GM19395 (cell line): ENCODE results near the gene DNAJA4.

Source experiments
- ATAC-seq: cut with Tn5 transposase; IDR thresholded peaks from one replicate; pipeline ENCODE4 v1.9.1; 2021; ENCODE audit warnings: mild to moderate bottlenecking, moderate library complexity; ENCODE audit not compliant: unreplicated experiment

Gene DNAJA4

DNA sequence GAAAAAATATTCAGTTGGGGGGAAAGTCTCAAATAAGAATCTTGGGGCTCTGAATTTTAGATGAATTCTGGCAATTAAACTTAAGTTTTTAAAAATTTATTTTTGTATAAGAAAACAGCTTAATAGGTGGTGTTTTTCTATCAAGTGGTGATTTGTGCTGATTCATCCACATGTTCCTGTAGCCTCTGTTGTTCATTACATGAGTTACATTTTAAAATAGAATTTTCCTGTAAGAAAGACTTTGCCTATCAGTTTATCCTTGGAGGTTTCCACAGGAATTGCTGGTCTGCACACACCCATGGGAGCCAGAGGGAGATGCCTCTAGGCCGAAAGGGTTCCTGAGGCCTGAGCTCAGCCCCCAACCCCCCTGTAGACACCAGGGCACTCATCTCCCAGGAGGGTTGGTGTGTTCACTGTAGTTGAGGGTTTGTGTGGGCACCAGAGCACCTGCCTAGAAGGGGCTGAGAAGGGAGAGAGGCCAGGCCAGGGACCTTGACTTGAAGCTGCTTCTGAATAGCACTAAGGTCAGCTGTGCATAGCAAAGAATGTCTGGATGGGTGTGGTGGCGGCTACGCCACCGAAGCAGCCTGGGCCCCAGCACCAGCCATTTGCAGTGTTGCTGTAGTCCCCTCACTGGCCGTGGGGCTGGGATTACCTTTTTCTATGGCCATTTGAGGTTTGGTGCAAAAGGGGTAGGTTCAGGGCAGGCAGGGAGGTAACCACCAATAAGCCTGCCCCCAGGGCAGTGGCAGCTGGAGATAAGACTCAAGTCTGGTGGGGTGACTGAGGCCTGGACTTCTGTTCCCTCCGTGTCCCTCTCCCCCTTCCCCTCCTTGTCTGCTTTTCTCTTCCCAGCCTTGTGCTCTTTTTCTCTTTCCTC lies 11.9 kb downstream of the DNAJA4 start:
- no peak for ATAC-seq

GRCh38 chr15:78280319-78281072 lies 16.1 kb downstream of the DNAJA4 start:
- ATAC-seq, result no peak

- ATAC-seq, result no peak
Observed at GRCh38 chr15:78282324-78282723, 18.0 kb downstream of the DNAJA4 start.

GRCh38 chr15:78284758-78285157 lies 20.4 kb downstream of the DNAJA4 start:
- ATAC-seq, result no peak

GRCh38 chr15:78290222-78290621 lies 25.9 kb downstream of the DNAJA4 start:
- no peak for ATAC-seq

DNA sequence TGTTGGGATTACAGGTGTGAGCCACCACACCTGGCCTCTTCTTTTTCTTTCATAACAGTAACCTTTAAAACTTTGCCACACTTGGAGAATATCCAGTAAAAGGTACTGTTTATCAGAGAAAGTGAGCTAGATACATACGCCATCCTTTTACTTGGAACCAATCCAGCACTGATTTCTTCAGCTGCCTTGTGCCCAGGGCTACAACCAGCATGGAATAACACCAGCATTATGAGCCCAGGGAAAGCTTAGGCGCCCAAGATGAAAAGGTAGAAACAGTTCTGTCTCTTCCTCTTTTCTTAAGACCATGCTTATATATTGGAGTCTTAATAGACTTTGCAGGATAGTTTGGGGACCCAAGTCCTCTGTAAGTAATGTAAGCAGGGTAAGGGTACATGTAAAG lies 26.7 kb downstream of the DNAJA4 start:
- no peak for ATAC-seq

DNA sequence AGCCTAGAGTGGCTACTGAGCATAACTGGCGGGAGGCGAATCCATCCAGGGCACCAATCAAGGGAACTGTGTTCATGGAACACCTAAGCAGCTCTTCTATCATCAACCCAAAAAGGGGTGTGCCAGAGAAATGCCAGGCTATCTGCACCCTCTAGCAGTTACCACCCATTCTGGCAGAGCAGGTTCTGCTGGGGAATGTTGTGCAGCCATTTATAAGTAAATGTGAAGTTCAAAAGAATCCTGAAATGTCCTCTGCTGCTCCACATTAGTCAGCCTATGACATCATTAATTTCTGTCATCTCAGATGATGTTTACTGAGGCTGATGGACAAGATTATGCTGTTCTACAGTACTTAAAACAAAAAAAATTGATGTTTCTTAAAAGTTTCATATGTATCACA lies 27.3 kb downstream of the DNAJA4 start:
- ATAC-seq, result no peak

GRCh38 chr15:78292219-78292618 lies 27.9 kb downstream of the DNAJA4 start:
- ATAC-seq, result no peak

GRCh38 chr15:78299101-78299930 lies 35.0 kb downstream of the DNAJA4 start, which contains the start of gene SKIC8:
TSS of gene SKIC8 (minus strand) at chr15:78299609. CDS start at chr15:78295686, 3,923 bp downstream.
- ATAC-seq, result peak; percentile 85

DNA sequence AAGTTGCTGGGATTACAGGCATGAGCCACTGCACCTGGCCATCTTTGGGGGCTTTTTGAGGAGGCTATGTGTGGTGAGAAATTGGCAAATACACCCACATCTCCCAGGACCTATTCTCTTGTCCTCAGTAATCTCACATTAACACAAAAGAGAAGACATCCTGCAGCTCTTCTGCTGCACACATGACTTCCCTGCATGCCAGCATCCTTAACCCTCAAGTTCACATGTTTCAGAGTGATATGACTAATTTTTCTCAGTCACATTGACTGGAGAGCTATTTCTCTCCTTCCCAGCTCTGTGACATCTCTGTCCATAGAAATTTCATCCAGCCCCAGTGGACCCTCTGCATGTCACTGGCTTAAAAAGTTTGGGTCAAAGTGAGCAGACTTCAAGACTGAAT lies 37.0 kb downstream of the DNAJA4 start:
- no peak for ATAC-seq

GRCh38 chr15:78301828-78302227 lies 37.5 kb downstream of the DNAJA4 start:
- ATAC-seq, result no peak

DNA sequence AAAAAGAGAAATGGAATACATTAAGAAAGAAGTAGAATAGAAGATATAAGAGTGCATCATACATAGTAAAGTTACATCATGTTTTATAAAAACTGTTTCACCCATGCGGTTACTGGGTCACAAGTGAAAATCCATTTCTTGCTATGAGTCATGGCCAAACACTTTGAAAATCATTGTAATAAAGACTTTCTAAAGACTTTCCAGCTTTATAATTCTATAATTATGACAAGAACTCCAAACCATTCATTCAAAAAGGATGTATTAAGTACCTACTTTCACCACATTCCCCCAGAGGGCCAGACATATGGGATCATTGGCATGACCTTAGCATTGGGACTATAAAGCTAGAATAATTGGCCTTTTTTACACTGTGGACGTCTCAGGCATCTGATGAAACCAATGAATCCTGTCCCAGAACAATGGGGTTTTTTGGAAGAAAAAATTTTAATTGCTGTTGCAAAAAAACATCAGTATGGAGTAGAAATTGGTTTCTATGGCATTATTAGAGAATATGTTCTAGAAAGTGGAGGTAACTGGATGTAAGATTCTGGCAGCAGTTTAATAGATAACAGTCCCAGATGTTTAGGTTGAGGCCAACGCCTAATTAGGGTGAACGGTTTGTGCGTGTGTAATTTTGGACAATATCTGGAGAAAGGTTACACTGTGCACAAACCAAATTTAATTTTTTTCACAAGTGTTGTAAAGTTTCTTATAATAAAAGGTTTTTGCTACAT lies 38.4 kb downstream of the DNAJA4 start:
- no peak for ATAC-seq

DNA sequence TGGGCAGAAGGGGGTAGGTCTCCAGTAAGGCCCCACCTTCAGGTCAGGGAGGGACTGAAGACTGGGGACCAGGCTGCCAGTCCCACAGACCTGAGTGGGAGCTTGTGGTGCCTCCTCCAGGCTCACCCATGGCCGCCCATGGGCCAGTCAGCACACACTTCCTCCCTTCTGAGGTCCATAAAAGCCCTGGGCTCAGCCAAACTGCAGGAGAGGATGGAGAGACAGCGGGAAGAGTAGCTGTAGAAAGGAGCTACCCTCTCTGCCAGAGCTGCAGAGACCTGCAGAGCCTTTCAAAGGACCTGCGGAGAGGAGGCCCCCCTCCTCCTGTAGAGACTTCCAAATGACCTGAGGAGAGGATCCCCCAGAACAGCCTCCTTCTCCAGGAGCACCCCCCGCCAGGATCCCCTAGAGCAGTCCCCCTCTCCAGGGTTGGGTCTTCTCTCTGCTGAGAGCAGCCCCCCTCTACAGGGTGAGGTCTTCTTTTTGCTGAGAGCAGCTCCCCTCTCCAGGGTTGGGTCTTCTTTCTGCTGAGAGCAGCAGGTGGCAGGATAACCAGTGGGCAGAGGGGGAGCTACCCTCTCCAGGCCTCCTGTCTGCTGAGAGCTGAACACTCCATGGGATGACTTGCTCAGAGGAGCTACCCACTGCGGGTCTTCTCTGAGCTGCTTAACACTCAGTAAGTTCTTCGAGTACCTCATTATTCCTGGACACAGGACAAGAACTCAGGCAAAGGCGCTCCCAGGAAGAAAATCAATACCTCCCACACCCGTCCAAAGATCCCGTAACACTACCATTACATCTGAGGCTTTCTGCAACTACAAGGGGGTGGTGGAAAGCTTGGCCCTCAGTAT lies 40.1 kb downstream of the DNAJA4 start:
- no peak for ATAC-seq

- ATAC-seq, result no peak
Observed at GRCh38 chr15:78306176-78306774, 41.9 kb downstream of the DNAJA4 start.

GRCh38 chr15:78307976-78308375 lies 43.6 kb downstream of the DNAJA4 start:
- ATAC-seq, result no peak

GRCh38 chr15:78308422-78309032 lies 44.2 kb downstream of the DNAJA4 start:
- no peak for ATAC-seq

DNA sequence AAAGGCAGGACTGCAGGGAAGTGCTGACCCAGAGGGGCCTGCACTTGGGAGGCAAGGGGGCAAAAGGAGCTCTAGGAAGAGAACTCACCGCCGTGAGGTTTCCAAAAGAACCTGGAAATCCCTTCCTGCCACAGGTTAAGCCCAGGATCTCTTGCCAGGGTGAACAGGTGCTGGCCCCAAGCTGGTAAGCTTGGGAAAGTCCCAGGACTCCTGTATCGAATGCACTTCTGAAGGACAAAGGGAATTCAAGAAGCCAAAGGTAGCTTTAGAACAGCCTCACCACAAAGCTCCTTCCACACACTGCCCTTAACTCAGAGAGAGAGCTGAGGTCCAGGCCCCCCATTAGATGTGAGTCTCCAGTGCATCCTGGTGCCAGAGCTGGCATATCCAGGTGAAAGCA lies 46.9 kb downstream of the DNAJA4 start:
- no peak for ATAC-seq

DNA sequence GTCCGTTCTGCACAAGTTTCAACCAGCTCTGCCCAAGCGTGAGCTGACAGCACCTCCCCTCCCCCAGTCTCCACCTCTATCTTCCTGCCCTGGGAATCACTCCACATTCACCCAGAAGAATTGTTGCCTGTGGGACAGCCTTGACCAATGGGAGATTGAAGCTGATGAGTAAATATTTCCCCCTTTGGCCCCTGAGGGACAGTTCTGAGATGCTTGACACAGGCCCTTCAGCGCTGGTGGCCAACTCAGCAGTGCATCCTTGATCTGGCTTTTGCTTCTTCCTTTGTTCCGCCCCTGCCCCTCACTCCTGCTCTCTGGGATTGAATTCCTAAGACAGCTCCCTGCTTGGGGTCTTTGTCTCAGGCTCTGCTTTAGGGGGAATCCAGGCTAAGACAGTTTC lies 48.2 kb downstream of the DNAJA4 start:
- ATAC-seq, result no peak

DNA sequence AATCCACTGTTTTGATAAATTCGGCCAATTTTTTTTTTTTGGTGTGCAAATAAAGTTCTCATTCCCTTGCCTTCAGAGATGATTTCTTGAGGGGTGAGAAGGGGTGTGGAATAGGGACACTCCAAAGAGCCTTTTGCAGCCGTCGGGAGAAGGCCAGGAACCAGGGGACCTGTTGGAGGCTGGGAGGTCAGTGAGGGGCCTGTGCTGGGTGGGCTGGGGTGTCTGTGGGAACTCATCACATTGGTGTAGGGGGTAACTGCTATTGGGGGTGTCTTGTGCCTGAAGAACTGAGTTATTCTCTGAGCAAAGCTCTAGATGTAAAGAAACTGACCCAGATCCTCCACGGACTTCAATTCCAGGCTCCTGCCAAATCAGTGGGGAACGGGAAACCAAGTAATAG lies 48.6 kb downstream of the DNAJA4 start:
- no peak for ATAC-seq
